Measurements from ENCODE around the gene LRP2. TPM values are rescaled to one million over a fixed set of nuclear protein-coding genes. Genes with fewer than 3 reads are reported as not detected.
"Not testable (repeated sequence)": the region's sequence is repeated elsewhere in the genome, so short reads cannot be mapped to it uniquely, and the experiment has no call there.

Gene LRP2
- polyA plus RNA-seq, 3 donors, result 151 to 221 (median 180) TPM

DNA sequence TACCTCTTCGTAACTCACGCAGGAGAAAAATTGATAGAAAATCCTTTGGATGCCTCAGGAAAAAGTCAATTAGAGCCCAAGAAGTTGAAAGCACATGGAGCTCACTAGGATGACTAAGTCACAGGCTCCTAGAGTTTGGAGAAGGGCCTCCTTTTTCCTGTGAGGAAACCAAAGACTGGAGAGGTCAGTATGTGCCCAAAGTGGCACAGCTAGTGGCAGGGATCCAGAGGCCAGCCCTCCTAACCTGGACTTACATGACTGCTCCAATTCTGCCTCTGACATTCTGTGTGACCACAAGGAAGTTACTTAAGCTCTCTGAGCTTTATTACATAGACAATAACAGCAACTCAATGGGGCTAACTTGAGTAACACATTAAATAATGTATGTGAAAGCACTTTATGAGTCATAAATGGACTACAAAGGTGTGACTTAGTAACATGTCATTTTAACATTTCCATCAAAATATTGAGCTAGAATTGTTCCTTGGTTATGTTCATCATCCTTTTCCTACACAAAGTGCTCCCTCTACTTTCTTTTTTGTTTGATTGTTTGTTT is 201.3 kb downstream of the LRP2 start:
- no peak for DNase-seq (ENCODE audit: extremely low read depth in 1 of 11, low read depth in 9 of 11, low spot score in 4 of 11)

DNA sequence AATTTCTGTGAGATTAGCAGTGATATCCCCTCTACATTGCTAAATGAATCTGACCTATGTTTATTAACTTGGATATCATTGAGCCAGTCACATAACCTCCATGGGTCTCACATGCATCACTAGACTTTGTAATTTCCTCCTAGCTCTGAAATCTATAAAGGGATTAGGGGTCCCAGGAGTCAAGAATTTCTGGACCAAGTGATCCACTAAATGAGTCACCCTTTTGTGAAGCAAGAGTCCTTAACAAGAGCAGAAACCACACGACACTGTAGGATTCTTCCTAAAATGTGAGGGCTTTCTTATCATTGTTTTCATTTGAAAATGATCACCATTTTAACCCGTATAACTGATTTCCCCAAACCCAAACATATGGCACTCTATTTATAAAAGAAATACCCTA is 202.6 kb downstream of the LRP2 start:
- DNase-seq (ENCODE audit: extremely low read depth in 1 of 11, low read depth in 9 of 11, low spot score in 4 of 11), result no peak

DNA sequence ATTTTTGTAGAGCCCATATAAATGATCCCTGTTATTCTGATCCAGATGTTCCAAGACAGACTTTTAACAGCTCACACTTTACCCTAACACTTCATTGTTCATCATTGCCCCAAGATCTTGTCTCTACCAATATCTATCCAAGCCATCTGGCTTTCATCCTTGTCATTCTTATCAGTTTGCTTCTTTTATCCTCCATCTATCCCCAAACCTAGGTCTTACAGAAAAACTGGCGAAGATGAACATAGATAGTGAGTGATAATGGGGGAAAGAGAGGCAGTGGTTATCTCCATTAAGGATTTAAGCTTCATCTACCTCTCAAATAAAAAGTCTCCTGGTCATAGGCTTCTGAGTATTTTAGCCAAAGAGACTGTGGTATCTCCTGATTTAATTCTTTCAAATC is 203.5 kb downstream of the LRP2 start:
- no peak for DNase-seq (ENCODE audit: extremely low read depth in 1 of 11, low read depth in 9 of 11, low spot score in 4 of 11)

DNA sequence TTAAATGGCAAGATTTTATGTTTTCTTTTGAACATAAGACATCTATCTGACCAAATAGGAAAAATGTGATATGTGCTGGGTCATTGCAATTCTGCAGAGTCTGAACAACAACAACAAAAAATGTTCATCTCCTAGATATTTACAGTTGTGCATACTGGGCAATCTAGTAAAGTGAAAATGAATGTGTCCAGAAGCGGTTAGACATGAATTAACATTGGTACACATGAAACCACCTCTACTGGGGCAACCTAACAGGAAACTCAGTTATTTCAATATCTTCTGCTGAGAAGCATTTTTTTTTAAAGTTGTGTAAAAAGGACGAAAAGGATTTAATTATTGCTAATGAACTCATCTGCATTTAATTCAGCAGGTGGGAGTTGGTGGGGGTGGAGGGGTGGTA is 216.1 kb downstream of the LRP2 start:
- DNase-seq (ENCODE audit: extremely low read depth in 1 of 11, low read depth in 9 of 11, low spot score in 4 of 11), result no peak

DNA sequence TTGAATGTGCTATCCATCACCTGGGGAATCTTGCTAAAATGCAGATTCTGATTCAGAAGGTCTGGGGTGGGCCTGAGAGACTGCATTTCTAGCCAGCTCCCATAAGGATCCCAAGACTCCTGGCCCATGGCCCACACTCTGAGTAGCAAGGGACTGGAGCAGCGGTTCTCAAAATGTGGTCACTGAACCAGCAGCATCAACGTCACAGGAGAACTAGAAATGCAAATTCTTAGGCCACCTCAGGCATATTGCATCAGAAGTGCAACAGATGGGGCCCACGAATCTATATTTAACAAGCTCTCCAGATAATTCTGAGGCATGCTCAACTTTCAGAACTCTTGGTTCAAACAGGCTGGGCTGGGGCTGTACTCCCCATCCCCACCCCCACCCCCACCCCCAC is 218.3 kb downstream of the LRP2 start:
- no peak for DNase-seq (ENCODE audit: extremely low read depth in 1 of 11, low read depth in 9 of 11, low spot score in 4 of 11)

DNA sequence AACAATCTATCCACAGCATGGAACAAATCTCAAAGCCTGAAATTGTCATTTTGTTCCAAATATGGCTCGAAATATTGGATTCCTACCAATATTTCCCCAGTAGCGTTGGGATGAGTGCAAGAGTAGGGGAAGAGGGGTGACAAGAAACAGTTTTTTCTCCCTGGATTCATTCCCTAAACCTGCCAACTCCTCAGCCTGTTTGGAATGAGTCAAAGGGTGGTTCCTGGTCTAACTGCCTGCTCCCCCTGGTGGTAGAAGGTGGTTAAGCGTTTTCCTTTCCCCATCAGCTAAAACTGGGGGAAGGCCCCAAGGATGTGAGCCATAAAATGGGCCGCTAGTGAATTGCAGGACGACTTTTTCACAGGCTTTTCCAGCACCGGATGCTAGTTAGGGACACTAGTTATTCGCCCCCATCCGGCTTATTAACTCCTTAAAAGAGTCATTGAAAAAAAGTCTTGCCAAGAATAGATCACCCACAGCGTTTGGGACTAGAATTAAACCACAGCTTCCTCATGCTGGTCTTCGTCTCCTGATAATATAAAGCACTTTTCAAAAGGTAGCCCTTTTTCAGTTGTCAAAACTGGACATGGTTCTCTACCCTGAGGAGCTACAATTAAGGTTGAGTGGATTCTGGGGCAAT is 220.5 kb downstream of the LRP2 start:
- peak in 4 of 11 donors; percentile 4 to 22 (median 18) for DNase-seq (ENCODE audit: extremely low read depth in 1 of 11, low read depth in 9 of 11, low spot score in 4 of 11)

DNA sequence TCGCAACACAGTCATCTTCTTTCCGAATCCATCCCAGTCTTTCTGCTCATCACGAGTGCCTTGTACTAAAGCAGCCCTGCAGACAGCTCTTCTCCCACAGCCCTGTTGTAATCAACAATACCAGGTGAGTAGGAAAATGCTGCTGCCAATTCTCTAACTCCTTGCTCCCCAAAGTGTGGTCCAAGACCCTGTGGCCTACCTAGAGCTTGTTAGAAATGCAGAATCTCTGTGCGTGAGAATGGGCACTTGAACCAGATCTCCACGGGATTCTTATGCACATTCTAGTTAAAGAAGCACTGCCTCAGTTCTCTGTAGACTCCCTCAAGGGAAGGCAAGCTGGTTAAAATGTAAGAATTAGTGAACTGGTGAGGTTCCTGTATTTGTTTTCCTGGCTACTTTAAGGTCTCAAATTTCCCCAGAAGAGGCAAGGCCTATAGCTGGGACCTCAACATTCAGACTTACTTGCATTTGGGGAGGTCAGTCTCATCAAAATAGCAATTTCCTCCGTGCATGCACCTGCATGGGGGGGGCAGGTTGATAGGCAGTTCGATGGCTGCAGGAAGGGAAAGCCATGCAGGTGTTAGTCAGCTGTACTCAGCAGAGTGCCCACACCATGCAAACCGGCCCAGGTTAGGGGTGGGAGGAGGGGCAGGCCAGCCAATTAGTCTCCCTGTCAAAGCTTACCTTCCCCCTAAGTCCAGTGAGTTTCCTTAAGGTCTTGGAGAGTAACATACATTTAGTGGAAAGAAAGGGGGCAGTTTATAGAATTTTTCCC is 222.2 kb downstream of the LRP2 start:
- DNase-seq (ENCODE audit: extremely low read depth in 1 of 11, low read depth in 9 of 11, low spot score in 4 of 11), result no peak

DNA sequence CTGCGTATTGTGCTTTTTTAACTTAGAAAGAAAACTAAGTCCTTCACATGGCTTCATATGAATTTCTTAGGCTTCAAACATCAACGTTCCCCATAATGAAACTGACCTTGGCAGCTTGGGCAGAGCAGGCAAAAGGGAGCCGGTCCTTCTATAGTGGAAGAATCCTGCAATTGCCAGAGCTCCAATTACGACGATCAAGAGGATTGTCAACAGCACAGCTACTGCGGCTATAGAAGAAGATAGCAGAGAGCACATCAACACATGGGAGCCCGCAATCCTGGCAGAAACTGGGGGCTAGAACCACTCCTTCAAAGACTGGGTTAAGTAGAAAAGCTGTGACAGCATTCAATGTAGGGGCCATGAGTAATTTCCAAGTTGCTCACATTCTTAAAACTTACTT is 223.2 kb downstream of the LRP2 start:
- no peak for DNase-seq (ENCODE audit: extremely low read depth in 1 of 11, low read depth in 9 of 11, low spot score in 4 of 11)

DNA sequence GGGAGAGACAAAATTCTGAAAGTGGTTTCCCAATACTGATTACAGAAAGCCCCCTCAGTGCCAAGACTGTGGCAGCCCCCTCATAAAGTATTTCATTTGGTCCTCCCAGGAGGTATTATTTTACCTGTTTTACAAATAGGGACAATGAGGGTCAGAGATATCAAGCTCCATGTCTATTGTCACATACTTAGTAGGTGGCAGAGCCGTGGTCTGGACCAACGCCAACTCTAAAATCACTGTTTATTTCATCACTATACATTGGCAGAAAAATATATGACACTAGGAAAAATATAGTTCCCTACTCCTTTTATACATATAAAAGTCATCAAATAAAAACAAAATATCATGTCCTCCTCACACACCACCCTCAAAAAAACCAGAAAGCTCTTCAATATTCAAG is 224.4 kb downstream of the LRP2 start:
- DNase-seq (ENCODE audit: extremely low read depth in 1 of 11, low read depth in 9 of 11, low spot score in 4 of 11), result no peak

DNA sequence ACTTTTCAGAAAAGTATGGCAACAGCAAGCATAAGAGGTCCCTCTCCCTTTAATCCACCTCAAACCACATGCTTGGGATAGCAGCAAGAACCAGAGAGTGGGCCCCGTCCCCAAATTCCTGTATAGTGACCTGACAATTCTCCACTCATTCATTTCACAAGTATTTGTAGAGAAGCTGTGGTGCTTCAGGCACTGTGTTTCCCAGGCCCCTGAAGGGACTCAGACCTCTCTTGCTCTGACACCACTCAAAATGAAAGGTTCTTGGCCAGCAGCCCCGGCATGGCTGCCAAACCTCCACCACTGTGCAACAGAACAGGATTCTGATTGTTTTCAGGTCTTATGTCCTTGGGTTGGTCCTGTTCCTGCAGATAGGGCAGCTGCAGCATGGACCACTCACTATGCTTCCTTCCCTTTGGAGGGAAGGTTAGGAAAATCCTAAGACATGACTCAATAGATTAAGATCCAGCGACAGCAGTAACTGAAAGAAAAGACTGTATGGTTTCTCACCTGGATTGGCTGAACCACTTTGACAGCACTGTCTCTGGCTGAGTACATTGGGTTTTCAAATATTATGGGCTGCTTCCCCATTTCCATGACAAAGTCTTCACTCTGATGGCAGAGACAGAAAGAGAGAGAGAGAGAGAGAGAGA is 225.3 kb downstream of the LRP2 start:
- no peak for DNase-seq (ENCODE audit: extremely low read depth in 1 of 11, low read depth in 9 of 11, low spot score in 4 of 11)

DNA sequence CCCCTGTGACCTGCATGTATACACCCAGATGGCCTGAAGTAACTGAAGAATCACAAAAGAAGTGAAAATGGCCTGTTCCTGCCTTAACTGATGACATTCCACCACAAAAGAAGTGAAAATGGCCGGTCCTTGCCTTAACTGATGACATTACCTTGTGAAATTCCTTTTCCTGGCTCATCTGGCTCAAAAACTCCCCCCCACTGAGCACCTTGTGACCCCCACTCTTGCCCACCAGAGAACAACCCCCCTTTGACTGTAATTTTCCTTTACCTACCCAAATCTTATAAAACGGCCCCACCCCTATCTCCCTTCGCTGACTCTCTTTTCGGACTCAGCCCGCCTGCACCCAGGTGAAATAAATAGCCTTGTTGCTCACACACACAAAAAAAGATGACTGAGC is 225.9 kb downstream of the LRP2 start:
- DNase-seq (ENCODE audit: extremely low read depth in 1 of 11, low read depth in 9 of 11, low spot score in 4 of 11), result not testable (repeated sequence)

DNA sequence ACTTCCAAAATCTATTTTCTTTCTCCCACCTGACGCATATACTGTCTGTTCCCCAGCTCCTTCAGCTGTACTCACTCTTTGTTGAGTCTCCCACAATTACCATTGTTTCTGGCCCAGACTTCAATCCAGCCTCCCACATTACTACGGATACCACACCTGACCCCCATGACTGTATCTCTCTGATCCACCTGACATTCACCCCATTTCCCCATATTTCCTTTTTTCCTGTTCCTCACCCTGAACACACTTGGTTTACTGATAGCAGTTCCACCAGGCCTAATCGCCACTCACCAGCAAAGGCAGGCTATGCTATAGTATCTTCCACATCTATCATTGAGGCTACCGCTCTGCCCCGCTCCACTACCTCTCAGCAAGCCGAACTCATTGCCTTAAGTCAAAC is 228.1 kb downstream of the LRP2 start:
- DNase-seq (ENCODE audit: extremely low read depth in 1 of 11, low read depth in 9 of 11, low spot score in 4 of 11), result not testable (repeated sequence)

DNA sequence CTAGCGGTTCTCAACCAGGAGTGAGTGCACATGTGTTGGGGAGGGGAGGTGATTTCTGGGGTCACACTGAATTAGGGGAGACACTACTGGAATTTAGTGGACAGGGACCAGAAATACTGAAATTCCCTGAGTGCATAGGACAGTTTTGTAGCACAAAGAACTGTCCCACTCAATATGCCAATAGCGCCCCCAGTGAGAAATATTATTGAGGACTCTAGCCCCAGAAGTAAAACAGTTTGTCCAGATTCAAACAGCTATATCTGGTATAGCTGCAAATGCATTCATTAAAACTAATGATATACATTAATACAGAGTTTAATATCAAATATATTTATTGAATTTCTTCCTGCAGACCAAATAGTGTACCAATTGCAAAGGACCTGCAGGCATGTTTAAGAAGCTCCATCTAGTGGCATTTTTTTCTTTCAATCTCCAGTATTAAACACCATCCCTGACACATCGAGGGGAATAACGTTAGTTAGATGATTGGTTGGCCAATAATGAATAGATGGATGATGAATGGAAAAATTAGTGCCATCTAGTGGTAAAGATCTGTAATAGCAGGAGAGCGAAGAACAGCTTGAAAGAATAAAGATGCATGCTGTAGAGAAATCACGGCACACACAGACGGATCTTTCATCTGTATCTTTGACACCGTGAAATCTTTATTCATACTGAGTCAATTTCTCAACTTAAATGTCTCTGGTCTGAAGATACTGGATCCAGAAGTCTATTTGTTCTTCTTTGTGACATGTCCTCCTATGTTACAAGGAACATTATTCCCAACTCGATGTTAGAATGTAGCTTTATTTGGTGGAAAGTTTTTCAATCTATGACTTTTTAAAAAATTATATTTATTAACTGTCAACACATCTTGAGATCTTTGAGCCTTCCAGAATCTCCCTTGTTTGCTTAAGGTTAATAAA is 230.5 kb downstream of the LRP2 start:
- DNase-seq (ENCODE audit: extremely low read depth in 1 of 11, low read depth in 9 of 11, low spot score in 4 of 11), result peak in 4 of 11 donors; percentile 4 to 25 (median 12)

DNA sequence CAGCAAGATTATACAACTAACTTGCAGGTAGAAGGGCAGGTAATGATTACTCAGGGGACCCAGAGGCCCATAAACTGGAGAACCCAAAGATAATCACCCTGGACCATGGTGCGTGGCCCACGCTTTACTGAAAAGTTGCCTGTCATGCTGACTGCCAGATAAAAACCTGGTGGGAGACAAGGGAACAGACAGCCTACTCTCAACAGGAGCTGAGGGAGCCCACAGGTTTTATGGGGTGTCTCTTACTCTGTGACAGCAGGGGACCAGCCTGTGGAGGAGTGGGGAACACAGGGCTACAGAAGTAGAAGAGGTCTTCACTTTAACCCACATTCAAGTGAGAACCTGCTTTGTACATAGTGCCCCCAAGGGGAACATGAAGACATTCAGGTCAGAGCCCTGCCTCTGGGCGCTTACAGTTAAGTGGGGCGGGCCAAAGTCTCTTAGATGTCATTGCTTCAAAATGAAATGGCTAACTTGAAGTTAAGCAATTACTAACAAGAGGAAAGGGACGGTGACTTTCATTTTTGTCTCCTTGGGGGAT is 232.6 kb downstream of the LRP2 start:
- DNase-seq (ENCODE audit: extremely low read depth in 1 of 11, low read depth in 9 of 11, low spot score in 4 of 11), result no peak

DNA sequence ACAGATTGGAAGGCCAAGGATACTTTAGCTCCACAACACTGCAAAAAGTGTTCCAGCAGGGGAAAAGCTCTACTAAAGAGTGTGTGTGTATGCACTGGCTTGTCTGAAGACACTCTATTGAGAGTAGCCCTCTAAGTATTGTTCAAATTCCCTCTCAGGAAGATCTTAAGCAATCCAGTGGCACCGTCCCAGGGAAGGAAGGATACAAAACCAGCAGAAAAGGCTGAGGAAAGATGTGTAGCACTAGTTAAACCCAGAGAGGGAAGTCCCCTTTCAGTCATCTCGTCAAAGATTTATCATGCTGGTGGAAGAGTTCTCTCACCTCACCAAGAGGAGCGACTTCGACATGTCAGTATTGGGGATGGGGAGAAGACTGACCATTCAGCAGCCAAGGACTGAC is 242.5 kb downstream of the LRP2 start:
- DNase-seq (ENCODE audit: extremely low read depth in 1 of 11, low read depth in 9 of 11, low spot score in 4 of 11), result no peak

DNA sequence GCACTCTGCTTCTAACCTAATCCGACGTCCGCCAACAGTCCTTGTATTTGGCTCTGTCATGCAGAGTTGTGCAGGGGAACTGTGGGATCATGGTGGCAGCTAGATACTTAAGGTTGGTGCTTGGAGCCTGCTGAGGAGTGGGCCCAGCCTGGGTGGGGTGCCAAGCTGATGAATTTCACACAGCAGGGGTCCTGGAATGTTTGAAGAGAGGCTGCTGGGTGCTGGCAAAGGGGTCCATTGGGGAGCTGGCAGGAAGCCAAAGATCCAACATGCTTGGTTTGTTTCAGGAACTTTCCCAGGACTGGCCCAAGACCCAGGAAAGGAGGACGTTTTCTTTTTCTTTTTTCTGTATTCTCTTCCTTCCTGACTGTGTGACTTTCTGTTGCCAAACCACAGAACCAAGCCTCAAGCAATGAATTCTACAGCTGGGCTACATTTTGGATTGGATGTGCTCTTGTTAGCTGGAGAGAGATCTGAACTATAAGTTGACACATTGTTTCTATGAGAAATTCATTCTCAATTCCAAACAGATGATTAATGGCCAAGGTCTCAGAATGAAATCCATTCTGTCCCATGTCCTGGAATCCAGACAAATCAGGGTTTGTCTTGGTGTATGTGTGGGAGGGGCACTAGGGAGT is 243.1 kb downstream of the LRP2 start:
- DNase-seq (ENCODE audit: extremely low read depth in 1 of 11, low read depth in 9 of 11, low spot score in 4 of 11), result no peak

DNA sequence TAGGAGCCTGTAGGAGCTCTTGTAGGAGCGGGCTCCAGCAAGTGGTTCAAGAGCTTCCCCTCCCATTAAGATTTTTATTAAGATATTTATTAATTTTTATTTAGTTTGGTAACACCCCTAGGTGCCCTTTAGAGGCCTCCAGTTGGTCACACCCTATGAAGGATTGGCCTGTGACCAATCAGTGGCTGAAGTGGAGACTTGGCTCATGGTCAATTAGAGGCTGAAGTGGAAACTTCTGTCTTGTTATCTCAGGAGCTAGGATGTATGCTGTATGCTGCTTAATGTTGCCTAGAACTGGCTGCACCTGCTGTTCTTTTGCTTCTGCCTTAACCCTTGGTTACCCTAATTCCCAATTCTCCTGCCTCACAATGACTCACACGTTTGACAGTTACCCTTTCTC is 244.3 kb downstream of the LRP2 start:
- no peak for DNase-seq (ENCODE audit: extremely low read depth in 1 of 11, low read depth in 9 of 11, low spot score in 4 of 11)

DNA sequence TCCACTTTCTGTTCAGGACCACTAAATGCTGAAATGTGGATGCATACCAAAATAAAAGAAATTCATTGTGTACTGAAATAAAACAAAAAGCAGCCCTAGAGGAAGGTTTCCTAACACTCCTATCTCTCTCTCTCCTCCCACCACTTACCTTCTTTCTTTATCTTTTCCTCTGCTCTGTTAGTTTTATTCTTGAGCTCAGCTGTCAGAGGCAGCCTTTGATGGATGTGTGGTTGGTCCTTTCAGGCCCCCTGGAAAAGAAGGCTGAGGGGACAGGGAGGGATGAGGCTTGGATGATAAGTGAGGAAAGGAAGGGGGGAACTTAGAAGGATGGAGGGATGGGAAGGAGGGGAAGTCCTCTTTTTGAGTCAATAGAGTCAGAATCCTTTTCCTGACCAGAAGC is 245.3 kb downstream of the LRP2 start:
- DNase-seq (ENCODE audit: extremely low read depth in 1 of 11, low read depth in 9 of 11, low spot score in 4 of 11), result no peak
